Large intestine (tissue), 3 donors: ENCODE measurements around the gene FNBP1. TPM values are rescaled to one million over a fixed set of nuclear protein-coding genes. Genes with fewer than 3 reads are reported as not detected.
A peak's percentile ranks its signal among the peaks of the same experiment; 100 is the strongest.
"Not testable (repeated sequence)": the region's sequence is repeated elsewhere in the genome, so short reads cannot be mapped to it uniquely, and the experiment has no call there.

Source experiments
- DNase-seq, 2 donors: peaks; one replicate each; pipeline versions ENCODE4 v3.0.0 to v3.0.0-alpha.2; 2013
- H3K27ac ChIP-seq: one replicate; pipeline ENCODE4 v1.5.1; 2013; ENCODE audit warnings: low read length
- H3K27me3 ChIP-seq: 2 replicates; pipeline ENCODE4 v1.6.1; 2013; ENCODE audit warnings: low read length; ENCODE audit not compliant: control insufficient read depth, insufficient read depth
- H3K36me3 ChIP-seq: 2 replicates; pipeline ENCODE4 v1.6.1; 2013; ENCODE audit warnings: low read length; ENCODE audit not compliant: control insufficient read depth, insufficient read depth
- H3K4me1 ChIP-seq: one replicate; pipeline ENCODE4 v1.6.1; 2013; ENCODE audit warnings: low read length; ENCODE audit not compliant: control insufficient read depth, insufficient read depth
- H3K4me3 ChIP-seq: one replicate; pipeline ENCODE4 v1.5.1; 2013; ENCODE audit warnings: low read length
- H3K9me3 ChIP-seq: one replicate; pipeline ENCODE4 v1.6.1; 2013; ENCODE audit warnings: mild to moderate bottlenecking, low read depth, low read length, moderate library complexity; ENCODE audit not compliant: control insufficient read depth
- WGBS: methylation state at CpG from one replicate; pipeline ENCODE4 v1.1.5; 2013; ENCODE audit warnings: low lambda C conversion rate; ENCODE audit not compliant: insufficient coverage; 5-methylcytosine and 5-hydroxymethylcytosine counted together
- polyA plus RNA-seq: library from polyadenylated mRNA; unstranded; fragments of 120-200 nt; gene quantifications from one replicate; pipeline ENCODE4 v1.2.1, GENCODE V29; 2013

The FNBP1 gene
- polyA plus RNA-seq, 1 donor: 25.1 TPM

DNA sequence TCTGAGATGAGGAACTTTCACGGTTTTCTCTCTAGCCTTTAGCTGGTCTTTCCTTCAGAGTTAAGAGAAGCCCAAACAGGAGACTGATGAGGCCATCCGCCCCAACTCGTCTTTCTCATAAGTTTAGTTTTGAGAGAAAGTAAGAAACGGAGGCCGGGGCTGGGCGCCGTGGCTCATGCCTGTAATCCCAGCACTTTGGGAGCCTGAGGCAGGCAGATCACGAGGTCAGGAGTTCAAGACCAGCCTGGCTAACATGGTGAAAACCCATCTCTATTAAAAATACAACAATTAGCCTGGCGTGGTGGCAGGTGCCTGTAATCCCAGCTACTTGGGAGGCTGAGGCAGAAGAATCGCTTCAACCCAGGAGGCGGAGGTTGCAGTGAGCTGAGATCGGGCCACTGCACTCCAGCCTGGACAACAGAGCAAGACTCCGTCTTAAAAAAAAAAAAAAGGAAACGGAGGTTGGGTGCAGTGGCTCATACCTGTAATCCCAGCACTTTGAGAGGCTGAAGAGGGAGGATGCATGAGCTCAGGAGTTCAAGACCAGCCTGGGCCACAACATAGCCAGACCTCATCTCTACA lies 152.2 kb downstream of the FNBP1 start:
- not testable (repeated sequence) for DNase-seq, H3K9me3 ChIP-seq, H3K4me3 ChIP-seq, H3K27me3 ChIP-seq, H3K27ac ChIP-seq, H3K4me1 ChIP-seq
- H3K36me3 ChIP-seq: peaks cover 15% of the 10 kb centered on the region
- no CpG with 5 or more reads among the region's 14 CpGs for WGBS

- Histone ChIP-seq H3K4me3 (no peak overlapping the region), H3K27me3 (no peaks in the 10 kb centered on the region), H3K27ac (no peak overlapping the region), H3K36me3 (peaks cover 11% of the 10 kb centered on the region), H3K9me3 (no peaks in the 10 kb centered on the region), H3K4me1 (peaks cover 11% of the 10 kb centered on the region)
- DNase-seq: peak in 1 of 2 donors; percentile 33
- no CpG with 5 or more reads among the region's 37 CpGs for WGBS
These were observed 152.9 kb downstream of the FNBP1 start for GRCh38 chr9:129889941-129890717.

DNA sequence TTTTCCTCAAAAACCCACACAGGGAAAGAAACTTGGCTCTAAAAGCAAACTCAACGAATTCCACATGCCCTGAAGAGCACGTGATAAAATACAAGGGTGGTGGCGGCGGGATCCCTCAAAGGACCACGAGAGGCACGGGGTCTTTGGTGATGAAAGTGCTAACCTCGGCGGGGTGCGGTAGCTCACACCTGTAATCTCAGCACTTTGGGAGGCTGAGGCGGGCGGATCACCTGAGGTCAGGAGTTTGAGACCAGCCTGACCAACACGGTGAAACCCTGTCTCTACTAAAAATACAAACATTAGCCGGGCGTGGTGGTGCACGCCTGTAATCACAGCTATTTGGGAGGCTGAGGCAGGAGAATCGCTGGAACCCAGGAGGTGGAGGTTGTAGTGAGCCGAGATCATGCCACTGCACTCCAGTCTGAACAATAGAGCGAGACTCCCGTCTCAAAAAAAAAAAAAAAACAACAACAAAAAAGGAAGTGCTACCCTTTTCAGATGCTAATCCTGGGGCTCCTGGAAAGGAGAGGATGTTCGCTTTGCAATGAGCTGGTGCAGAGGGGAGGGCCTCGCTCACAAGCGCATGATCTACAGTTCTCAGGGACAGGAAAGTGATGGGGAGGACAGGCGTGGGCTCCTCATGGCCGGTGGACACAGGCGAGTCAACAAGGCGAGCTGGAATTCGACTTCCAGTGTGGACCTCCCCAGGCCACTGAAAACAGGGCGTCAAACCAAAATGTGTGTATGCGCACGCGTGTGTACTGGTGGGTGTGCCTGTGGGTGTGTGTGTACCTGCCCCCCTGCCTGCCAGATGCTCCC lies 153.7 kb downstream of the FNBP1 start:
- H3K4me3 ChIP-seq: no peak overlapping the region
- no peaks in the 10 kb centered on the region for H3K9me3 ChIP-seq
- no CpG with 5 or more reads among the region's 31 CpGs for WGBS
- no peak for DNase-seq
- peaks cover 18% of the 10 kb centered on the region for H3K4me1 ChIP-seq
- H3K36me3 ChIP-seq: peaks cover 11% of the 10 kb centered on the region
- H3K27me3 ChIP-seq: no peaks in the 10 kb centered on the region
- no peak overlapping the region for H3K27ac ChIP-seq

DNA sequence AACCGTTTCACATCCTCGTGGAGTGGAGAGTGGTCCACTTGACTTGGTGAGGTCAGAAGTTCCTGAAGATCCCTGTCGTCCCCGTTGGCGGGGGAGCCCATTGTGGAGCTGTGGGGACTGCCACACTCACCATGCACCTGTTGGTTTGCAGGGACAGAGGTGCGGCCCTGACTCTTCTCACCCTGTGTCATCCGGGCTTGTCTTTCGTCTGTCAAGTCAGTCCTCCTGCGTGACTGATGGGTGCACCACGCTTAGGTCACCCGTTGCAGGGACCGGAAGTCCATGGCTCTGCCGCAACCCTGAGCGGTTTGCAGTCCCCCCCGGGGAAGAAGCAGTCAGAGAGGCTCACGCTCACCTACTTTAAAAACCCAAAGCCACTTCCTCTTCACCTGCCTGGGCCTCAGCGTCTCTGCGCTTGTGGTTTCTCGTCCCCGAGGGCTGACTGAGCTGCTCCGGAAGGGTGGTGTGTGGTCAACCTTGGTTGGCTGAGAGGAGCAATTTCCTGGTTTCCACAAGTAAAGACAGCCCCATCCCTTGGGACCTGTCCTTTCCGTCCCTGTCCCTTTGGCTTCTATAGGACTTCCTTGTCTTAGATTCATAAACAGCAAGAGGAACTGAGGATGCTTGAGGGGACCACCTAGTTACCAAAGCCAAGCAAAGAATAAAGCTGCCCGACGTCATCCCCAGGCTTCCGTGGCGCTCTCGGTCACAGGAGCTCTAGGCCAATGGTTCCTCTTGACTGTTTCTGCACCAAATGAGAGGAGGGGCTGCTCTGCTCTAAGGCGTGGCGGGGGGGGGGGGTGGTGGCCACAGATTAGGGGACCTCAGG lies 154.5 kb downstream of the FNBP1 start:
- H3K36me3 ChIP-seq: peaks cover 11% of the 10 kb centered on the region
- no peaks in the 10 kb centered on the region for H3K27me3 ChIP-seq
- H3K4me3 ChIP-seq: no peak overlapping the region
- no CpG with 5 or more reads among the region's 29 CpGs for WGBS
- peak in 1 of 2 donors; percentile 39 for DNase-seq
- H3K9me3 ChIP-seq: no peaks in the 10 kb centered on the region
- peaks cover 25% of the 10 kb centered on the region for H3K4me1 ChIP-seq
- H3K27ac ChIP-seq: no peak overlapping the region

- Histone ChIP-seq H3K27me3 (no peaks in the 10 kb centered on the region), H3K4me3 (no peak overlapping the region), H3K36me3 (peaks cover 11% of the 10 kb centered on the region), H3K4me1 (peaks cover 25% of the 10 kb centered on the region), H3K9me3 (no peaks in the 10 kb centered on the region), H3K27ac (no peak overlapping the region)
- DNase-seq: no peak
- WGBS: 80% methylated on average over 2 of the region's 27 CpGs
These were observed 155.4 kb downstream of the FNBP1 start for GRCh38 chr9:129887334-129888292.

DNA sequence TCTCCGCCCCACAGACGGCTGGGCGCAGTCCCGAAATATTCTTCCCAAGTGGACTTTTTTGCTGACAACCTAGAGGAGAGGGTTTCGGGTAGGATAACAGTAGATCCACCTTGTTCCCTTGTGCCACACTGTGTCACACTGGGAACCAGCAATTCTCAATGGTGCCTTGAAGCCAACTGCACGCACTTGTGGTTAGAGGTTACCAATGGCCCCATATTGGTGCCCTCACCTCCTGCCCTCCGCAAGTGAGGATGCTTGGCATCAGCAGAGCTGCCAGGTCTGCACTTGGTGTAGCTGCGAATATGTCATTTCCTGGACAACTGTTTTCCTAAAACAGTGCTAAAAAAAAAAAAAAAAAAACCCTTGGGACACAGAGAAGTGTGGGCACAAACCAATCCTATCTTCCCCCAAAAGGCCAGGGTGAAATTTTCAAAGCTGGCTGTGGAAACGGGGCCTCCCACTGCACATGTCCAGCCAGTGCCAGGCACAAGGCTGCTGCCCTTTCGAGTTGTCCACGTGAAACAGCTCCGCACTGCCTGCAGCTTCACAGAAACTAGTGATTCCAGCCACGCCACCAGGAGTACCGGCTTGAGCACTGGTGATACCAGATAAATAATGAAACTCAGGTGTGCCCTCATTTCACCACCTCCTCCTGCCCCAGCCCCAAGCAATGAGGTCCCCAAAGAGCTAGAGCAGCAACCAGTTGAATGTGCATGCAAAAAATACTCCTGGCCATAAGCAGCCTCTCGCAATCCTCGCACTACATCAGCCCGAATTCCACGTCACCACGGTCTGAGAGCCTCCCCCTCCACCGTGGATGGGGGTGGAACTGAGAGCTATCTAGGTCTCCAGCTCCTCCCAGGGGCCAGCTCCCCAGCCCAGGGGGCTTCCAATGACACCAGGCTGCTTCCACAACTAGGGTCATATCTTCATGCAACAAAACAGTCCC lies 156.5 kb downstream of the FNBP1 start:
- Histone ChIP-seq H3K4me1 (peaks cover 25% of the 10 kb centered on the region), H3K36me3 (peaks cover 20% of the 10 kb centered on the region), H3K9me3 (no peaks in the 10 kb centered on the region), H3K27me3 (no peaks in the 10 kb centered on the region), H3K4me3 (no peak overlapping the region), H3K27ac (no peak overlapping the region)
- WGBS: 90% methylated on average over 2 of the region's 20 CpGs
- DNase-seq: no peak

DNA sequence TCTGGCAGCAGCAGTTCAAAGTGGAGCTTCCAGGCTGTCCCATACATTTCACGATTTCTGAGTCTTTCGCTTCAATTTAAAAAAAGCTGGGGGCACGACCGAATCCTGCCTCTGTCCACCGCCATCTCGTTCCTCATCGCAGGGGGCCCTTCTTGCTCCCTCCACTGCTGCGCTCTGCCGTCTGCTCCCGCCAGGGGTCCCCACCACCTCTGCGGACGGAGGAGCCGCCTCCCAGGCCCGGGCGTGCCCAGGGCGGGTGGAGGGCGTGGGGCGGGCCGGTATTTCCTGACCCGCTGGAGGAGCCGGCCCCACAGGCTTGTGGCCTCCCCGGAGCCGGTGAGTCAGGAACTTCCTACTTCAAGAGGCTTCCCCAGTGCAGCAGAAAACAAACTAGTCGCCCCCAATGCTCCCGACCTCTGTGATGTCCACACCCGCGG lies 157.3 kb downstream of the FNBP1 start:
- Histone ChIP-seq H3K4me1 (peaks cover 23% of the 10 kb centered on the region), H3K4me3 (peak overlapping the region; percentile 36), H3K9me3 (no peaks in the 10 kb centered on the region), H3K27me3 (no peaks in the 10 kb centered on the region), H3K36me3 (peaks cover 28% of the 10 kb centered on the region), H3K27ac (peak overlapping the region; percentile 8)
- DNase-seq: peak; percentile 87 to 88
- no CpG with 5 or more reads among the region's 27 CpGs for WGBS

DNA sequence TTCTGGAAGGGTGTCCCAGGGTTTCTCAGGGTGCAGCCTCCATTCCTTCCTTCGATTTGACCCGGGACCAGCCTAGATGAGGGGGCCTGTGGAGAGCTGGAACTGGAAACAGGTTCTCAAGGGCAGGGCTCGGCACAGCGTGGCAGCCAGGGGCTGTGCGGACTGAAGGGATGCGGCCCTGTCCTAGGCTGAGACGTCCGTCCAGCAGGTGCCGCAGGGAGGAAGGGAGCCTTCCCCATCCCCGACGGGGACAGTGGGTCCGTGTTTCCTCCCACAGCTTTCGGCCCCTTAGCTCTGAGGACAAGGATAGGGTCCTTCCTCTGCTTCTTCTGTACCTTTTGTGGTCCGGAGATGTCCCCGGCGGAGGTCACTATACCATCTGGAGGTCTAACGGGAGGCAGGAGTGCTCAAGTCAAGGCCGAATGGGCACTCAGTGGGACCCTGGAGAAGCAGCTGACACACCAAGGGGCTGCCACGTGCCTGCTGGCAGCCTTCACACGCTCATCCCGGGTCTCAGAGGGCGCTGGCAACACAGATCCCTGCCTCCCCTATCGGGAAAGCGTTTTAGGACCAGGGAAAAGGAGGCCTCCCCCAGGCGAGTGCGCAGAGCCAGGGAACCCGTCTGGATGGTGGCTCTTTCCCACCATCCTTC lies 157.8 kb downstream of the FNBP1 start:
- Histone ChIP-seq H3K4me1 (peaks cover 23% of the 10 kb centered on the region), H3K27ac (peak overlapping the region; percentile 8), H3K4me3 (peak overlapping the region; percentile 36), H3K27me3 (no peaks in the 10 kb centered on the region), H3K36me3 (peaks cover 34% of the 10 kb centered on the region), H3K9me3 (no peaks in the 10 kb centered on the region)
- DNase-seq: no peak
- WGBS: no CpG with 5 or more reads among the region's 27 CpGs
